Thoracic aorta (tissue), 2 donors: ENCODE measurements around the gene FAM83F. TPM values are rescaled to one million over a fixed set of nuclear protein-coding genes. Genes with fewer than 3 reads are reported as not detected.

Experiments used
- ATAC-seq: fragments of 150-250 bp; one replicate; pipeline ENCODE4 v1.8.0; 2017; ENCODE audit warnings: low read depth; ENCODE audit not compliant: insufficient number of reproducible peaks, low FRiP score
- DNase-seq: peaks from one replicate; pipeline ENCODE4 v3.0.0-alpha.2; 2020; ENCODE audit warnings: low spot score
- H3K27ac ChIP-seq, 2 donors: fragments of 200-600 bp; sonication (generic); 1 replicate in 1 of 2; 2 replicates in 1 of 2; pipeline ENCODE4 v1.5.1; 2016; ENCODE audit warnings: mild to moderate bottlenecking in 2 of 2, moderate library complexity in 2 of 2
- H3K27me3 ChIP-seq: fragments of 200-600 bp; sonication (generic); replicated peaks from 2 replicates; pipeline ENCODE4 v1.6.0; 2016; ENCODE audit warnings: mild to moderate bottlenecking; ENCODE audit not compliant: insufficient read depth
- H3K36me3 ChIP-seq: fragments of 200-600 bp; sonication (generic); one replicate; pipeline ENCODE4 v1.5.1; 2016
- H3K4me1 ChIP-seq, 2 donors: fragments of 200-600 bp; sonication (generic); 1 replicate in 1 of 2; 2 replicates in 1 of 2; pipeline versions ENCODE4 v1.5.1 to v1.6.0; 2016; ENCODE audit warnings: low read depth in 2 of 2, mild to moderate bottlenecking in 1 of 2; ENCODE audit not compliant: control insufficient read depth in 1 of 2
- H3K4me3 ChIP-seq: fragments of 200-600 bp; sonication (generic); 2 replicates; pipeline ENCODE4 v1.5.1; 2016; ENCODE audit warnings: mild to moderate bottlenecking
- H3K9me3 ChIP-seq: fragments of 200-600 bp; sonication (generic); 2 replicates; pipeline ENCODE4 v1.5.1; 2016
- total RNA-seq, 2 donors: library from RNA; depleted of rRNA; stranded (reverse); fragments of >200 nt; gene quantifications; one replicate each; pipeline versions ENCODE4 v1.1.0 to v1.2.3, GENCODE V29; 2016
- TF ChIP-seq, protein P1 (sequence below): fragments of 200-600 bp; sonication (generic); IDR thresholded peaks from one replicate; pipeline ENCODE4 v1.5.1; 2019; ENCODE audit warnings: antibody characterized with exemption

The FAM83F gene
- total RNA-seq, 2 donors from 2014 or later = under 0.01 to 0.28 TPM

GRCh38 chr22:40056154-40056553 is 61.4 kb downstream of the FAM83F start:
- H3K27ac ChIP-seq = no peak overlapping the region
- ATAC-seq = no peak
- TF ChIP-seq, protein P1, sequence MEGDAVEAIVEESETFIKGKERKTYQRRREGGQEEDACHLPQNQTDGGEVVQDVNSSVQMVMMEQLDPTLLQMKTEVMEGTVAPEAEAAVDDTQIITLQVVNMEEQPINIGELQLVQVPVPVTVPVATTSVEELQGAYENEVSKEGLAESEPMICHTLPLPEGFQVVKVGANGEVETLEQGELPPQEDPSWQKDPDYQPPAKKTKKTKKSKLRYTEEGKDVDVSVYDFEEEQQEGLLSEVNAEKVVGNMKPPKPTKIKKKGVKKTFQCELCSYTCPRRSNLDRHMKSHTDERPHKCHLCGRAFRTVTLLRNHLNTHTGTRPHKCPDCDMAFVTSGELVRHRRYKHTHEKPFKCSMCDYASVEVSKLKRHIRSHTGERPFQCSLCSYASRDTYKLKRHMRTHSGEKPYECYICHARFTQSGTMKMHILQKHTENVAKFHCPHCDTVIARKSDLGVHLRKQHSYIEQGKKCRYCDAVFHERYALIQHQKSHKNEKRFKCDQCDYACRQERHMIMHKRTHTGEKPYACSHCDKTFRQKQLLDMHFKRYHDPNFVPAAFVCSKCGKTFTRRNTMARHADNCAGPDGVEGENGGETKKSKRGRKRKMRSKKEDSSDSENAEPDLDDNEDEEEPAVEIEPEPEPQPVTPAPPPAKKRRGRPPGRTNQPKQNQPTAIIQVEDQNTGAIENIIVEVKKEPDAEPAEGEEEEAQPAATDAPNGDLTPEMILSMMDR = no peak
- no peak overlapping the region for H3K4me3 ChIP-seq
- H3K4me1 ChIP-seq = peaks cover 4 to 26% of the 10 kb centered on the region in 2 donors
- no peaks in the 10 kb centered on the region for H3K27me3 ChIP-seq
- H3K36me3 ChIP-seq = no peaks in the 10 kb centered on the region
- no peaks in the 10 kb centered on the region for H3K9me3 ChIP-seq
- no peak for DNase-seq

DNA sequence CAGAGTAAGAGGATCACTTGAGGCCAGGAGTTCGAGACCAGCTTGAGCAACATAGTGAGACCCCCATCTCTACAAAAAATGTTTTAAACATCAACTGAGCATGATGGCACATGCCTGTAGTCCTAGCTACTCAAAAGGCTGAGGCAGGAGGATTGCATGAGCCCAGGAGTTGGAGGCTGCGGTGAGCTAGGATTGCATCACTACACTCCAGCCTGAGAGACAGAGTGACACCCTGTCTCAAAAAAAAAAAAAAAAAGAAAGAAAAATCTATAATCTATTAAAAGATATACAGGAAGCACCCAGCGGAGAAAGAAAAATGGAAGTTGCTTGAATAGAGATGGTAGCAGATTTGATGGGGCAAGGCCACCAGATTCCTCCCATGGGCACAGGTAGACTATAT is 61.8 kb downstream of the FAM83F start:
- peaks cover 4 to 26% of the 10 kb centered on the region in 2 donors for H3K4me1 ChIP-seq
- H3K27me3 ChIP-seq = no peaks in the 10 kb centered on the region
- ATAC-seq (no peak), DNase-seq (no peak)
- H3K9me3 ChIP-seq = no peaks in the 10 kb centered on the region
- H3K27ac ChIP-seq = no peak overlapping the region
- H3K4me3 ChIP-seq = no peak overlapping the region
- no peaks in the 10 kb centered on the region for H3K36me3 ChIP-seq
- TF ChIP-seq, protein P1 = no peak

DNA sequence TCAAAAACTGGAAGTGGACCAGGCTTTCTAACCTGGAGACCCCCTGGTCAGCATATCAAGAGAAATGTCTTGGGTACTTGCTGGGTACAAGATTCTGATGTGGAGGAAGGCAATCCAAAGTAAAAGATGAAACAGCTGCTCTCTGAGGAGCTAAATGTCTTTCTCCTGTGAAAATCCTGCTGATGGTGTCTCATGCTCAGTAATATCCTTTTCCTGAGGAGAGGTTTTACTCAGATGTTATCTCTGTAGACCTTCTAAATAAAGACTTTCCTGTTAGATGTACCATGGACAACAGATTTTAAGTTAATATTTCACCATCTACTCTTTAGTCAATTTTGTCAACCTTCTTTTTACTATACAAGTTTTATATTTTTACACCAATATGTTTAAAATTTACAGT is 62.9 kb downstream of the FAM83F start:
- TF ChIP-seq, protein P1 = no peak
- H3K9me3 ChIP-seq = no peaks in the 10 kb centered on the region
- no peak for ATAC-seq
- DNase-seq = no peak
- H3K36me3 ChIP-seq = no peaks in the 10 kb centered on the region
- H3K4me1 ChIP-seq = peaks cover 4 to 26% of the 10 kb centered on the region in 2 donors
- no peaks in the 10 kb centered on the region for H3K27me3 ChIP-seq
- H3K27ac ChIP-seq = no peak overlapping the region
- no peak overlapping the region for H3K4me3 ChIP-seq

- TF ChIP-seq, protein P1 = no peak
- DNase-seq = no peak
- Histone ChIP-seq H3K4me1 (peaks cover 8 to 24% of the 10 kb centered on the region in 2 donors), H3K27ac (no peak overlapping the region), H3K36me3 (no peaks in the 10 kb centered on the region), H3K9me3 (no peaks in the 10 kb centered on the region), H3K4me3 (no peak overlapping the region), H3K27me3 (no peaks in the 10 kb centered on the region)
- no peak for ATAC-seq
Observed at GRCh38 chr22:40058265-40058664, 63.5 kb downstream of the FAM83F start.

DNA sequence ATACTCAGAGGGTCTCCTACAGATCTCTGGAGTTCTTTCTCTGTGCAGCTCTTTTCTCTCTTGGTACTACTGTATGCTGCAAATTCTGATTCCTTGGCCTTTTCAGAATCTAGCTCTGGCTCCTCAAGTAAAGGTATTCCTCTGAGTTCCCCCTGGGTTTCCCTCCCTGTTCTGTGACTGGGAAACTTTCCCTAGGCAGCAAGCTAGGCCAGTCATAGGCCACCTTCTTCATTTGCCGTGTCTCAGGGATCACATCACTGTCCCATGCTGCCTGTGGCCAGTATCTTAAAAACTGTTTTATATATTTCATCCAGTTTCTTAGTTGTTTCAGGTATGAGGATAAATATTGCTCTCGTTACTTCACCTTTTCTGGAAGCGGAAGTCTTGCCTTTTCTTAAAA is 71.2 kb downstream of the FAM83F start:
- Histone ChIP-seq H3K27me3 (no peaks in the 10 kb centered on the region), H3K27ac (no peak overlapping the region), H3K9me3 (no peaks in the 10 kb centered on the region), H3K36me3 (no peaks in the 10 kb centered on the region), H3K4me1 (peaks cover 21 to 23% of the 10 kb centered on the region in 2 donors), H3K4me3 (no peak overlapping the region)
- no peak for ATAC-seq
- no peak for DNase-seq
- TF ChIP-seq, protein P1 = no peak
